ENCODE results near the gene MRPS22. TPM values are rescaled to one million over a fixed set of nuclear protein-coding genes. Genes with fewer than 3 reads are reported as not detected.
A peak's percentile ranks its signal among the peaks of the same experiment; 100 is the strongest.

The MRPS22 gene
- total RNA-seq, 4 donors from 2014 or later: 39.5 to 53.3 (median 47.0) TPM

GRCh38 chr3:139313921-139314320, 29.9 kb upstream of the MRPS22 start:
- intact Hi-C loops (cut with DNase I; ENCODE audit: low total_unique reads): no loop called here
- no peak for DNase-seq (ENCODE audit: low spot score in 2 of 2)

GRCh38 chr3:139317215-139317614, 26.6 kb upstream of the MRPS22 start:
- peak in 1 of 2 donors; percentile 15 for DNase-seq (ENCODE audit: low spot score in 2 of 2)
- H3K4me3 ChIP-seq (ENCODE audit: low read depth, poor library complexity, severe bottlenecking): no peak overlapping the region
- TF ChIP-seq POLR2A (IDR thresholded peaks at IDR 0.05) (no peak), CTCF (IDR thresholded peaks at IDR 0.05) (no peak)
- WGBS, 2 donors: 33 to 51% methylated on average over 6 of the region's 6 CpGs
- intact Hi-C loops (cut with DNase I; ENCODE audit: low total_unique reads): no loop called here

More at GRCh38 chr3:139313921-139314320, 29.9 kb upstream of the MRPS22 start:
- TF ChIP-seq CTCF (IDR thresholded peaks at IDR 0.05) (no peak), POLR2A (IDR thresholded peaks at IDR 0.05) (no peak)
- WGBS, 2 donors: 77 to 79% methylated on average over 5 of the region's 5 CpGs
- no peak overlapping the region for H3K4me3 ChIP-seq (ENCODE audit: low read depth, poor library complexity, severe bottlenecking)

DNA sequence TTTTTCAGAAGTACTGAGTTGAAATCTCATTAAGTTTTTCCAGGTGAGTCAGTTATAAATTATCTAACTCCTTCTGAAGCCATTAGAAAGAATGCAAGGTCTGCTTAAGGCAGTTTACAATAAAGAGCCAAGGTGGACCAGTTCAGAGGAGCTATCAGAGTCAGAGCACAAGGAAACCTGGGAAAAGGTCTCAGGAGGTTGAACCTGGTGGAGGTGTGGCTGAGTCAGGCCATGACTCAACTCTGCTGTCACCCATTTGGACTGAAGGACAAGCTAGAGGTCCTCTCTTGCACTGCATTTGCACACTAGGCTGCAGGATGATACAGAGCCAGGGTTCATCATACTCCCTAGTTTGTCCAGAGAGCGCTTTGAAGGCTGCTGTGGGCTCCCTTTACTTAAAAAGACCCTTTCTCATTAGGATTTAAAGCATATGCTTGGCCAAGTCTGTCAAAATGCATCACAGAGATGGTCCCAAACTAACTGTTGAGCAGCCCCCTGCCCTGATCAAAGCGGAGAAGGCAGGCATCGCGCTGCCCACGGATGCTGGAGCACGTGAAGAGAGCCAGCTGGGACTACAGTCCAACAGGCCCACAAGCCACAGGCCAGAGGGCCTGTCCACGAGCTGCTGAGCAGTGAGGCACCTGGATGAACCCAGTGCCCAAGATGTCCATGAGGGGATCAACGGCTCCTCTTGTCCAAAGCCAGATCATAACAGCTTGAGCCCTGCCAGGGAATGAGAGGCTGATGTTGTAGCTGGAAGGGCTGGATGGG, 26.0 kb upstream of the MRPS22 start:
- no peak for TF ChIP-seq CTCF (IDR thresholded peaks at IDR 0.05)
- DNase-seq (ENCODE audit: low spot score in 2 of 2): peak in 1 of 2 donors; percentile 63
- intact Hi-C loops (cut with DNase I; ENCODE audit: low total_unique reads): no loop called here
- WGBS, 2 donors: 91 to 94% methylated on average over 8 of the region's 8 CpGs
- H3K4me3 ChIP-seq (ENCODE audit: low read depth, poor library complexity, severe bottlenecking): no peak overlapping the region

DNA sequence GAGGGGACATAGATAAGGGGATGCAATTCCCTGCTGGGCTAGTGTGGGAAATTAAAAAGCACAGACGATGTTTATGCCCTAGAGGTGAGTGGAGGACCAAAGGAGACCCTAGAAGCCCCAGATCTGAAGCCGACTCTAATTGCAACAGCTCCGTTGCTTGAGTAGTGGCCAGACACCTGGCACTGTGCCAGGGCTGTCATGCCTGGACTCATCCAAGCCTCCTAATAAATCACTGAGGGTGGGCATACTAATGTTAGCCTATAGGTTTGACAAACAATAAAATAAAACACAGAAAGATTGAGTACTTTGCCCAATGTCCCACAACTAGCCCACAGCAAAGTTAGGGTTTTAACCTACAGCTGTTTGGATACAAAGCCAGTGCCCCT, 25.4 kb upstream of the MRPS22 start:
- intact Hi-C loops (cut with DNase I; ENCODE audit: low total_unique reads): no loop called here
- TF ChIP-seq POLR2A (IDR thresholded peaks at IDR 0.05): no peak
- peak in 1 of 2 donors; percentile 68 for DNase-seq (ENCODE audit: low spot score in 2 of 2)
- 31 to 34% methylated on average over 3 of the region's 3 CpGs for WGBS, 2 donors
- H3K4me3 ChIP-seq (ENCODE audit: low read depth, poor library complexity, severe bottlenecking): no peak overlapping the region

DNA sequence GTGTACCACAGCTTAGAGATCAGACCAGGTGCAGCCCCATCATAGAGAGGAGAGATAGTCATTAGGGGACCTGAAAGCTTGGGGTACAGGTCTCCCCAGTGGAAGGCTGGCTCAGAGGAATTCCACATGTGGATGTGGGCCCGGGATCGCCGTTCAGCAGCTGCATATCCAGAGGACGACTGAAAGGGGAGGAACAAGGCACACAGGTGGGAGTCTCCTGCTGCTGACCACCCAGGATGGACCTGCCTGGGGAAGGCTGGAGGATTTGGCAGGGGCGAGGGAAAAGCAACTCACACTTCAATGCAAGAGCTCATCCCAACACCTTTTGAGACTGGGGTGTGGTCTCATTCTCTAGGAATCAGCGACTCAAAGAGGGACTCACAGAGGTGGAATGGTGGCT, 25.0 kb upstream of the MRPS22 start:
- intact Hi-C loops (cut with DNase I; ENCODE audit: low total_unique reads): no loop called here
- TF ChIP-seq CTCF (IDR thresholded peaks at IDR 0.05) (no peak), POLR2A (IDR thresholded peaks at IDR 0.05) (no peak)

DNA sequence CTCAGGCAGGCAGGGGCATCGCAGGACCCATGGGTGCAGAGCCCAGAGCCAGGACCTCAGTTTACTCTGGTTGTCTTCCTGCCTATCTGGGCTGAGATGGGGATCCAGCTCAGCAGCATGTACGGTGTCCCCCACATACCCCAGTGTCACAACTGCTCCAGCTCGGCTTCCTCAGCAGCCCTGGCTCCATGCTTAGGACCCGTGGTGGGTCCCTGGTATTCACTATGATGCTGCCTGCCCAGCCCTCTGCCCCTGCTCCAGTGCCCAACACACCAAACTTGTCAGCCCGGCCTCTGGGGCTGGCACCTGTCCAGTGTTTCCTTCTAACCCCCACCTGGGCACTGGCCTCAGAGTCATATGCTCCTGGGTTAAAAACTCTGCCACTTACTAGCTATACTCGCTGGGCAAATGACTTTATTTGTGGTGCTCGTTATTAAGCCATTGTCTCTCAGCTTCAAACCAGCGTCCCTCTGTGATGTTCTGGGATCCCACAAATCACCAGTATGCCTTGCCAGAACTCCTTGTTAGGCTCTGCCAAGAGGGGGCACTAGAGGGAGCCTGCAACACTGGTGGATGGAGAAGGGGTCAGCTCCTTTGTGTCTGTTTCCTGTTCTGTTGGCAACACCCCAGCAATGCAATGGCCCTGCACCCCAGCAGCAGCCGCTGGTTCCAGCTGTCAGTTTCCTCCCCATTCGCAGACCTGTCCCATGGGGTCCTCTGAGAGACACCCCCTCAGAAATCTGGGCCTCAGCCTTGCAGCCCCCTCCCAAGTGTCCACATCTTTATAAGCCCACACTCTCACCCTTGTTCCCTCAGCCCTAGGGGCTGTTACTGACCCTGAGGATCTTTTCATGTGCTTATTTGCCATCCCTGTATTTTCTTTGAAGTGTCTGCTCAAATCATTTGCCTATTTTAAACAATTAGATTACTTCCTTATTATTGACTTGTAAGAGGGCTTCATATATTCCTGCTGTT, 24.1 kb upstream of the MRPS22 start:
- WGBS, 2 donors: 62 to 73% methylated on average over 10 of the region's 10 CpGs
- H3K4me3 ChIP-seq (ENCODE audit: low read depth, poor library complexity, severe bottlenecking): no peak overlapping the region
- no peak for TF ChIP-seq CTCF (IDR thresholded peaks at IDR 0.05)
- no peak for TF ChIP-seq POLR2A (IDR thresholded peaks at IDR 0.05)
- peak in 1 of 2 donors; percentile 81 for DNase-seq (ENCODE audit: low spot score in 2 of 2)
- intact Hi-C loops (cut with DNase I; ENCODE audit: low total_unique reads): no loop called here

More for the DNA sequence above, 25.0 kb upstream of the MRPS22 start:
- H3K4me3 ChIP-seq (ENCODE audit: low read depth, poor library complexity, severe bottlenecking): no peak overlapping the region
- WGBS, 2 donors: 80 to 84% methylated on average over 6 of the region's 6 CpGs
- peak in 1 of 2 donors; percentile 71 for DNase-seq (ENCODE audit: low spot score in 2 of 2)

Data from lower leg skin (tissue), 4 donors.